DND-41 (cell line): Measurements from ENCODE around the gene GLT6D1.
"Not testable (repeated sequence)": the region's sequence is repeated elsewhere in the genome, so short reads cannot be mapped to it uniquely, and the experiment has no call there.

Experiments
- ATAC-seq: fragments of 200-7000 bp; cut with Tn5 transposase; 3 replicates; pipeline ENCODE4 v1.9.1; 2021; ENCODE audit warnings: low read depth; ENCODE audit not compliant: insufficient read depth
- DNase-seq: peaks from one replicate; pipeline ENCODE4 v3.0.0-alpha.2; 2020
- H2AFZ ChIP-seq: 2 replicates; pipeline ENCODE4 v1.6.0; 2012; ENCODE audit warnings: low read depth, low read length
- H3K27ac ChIP-seq: 2 replicates; pipeline ENCODE4 v1.5.1; 2012; ENCODE audit warnings: low read length, inconsistent platforms
- H3K27me3 ChIP-seq: fragments of 200-600 bp; sonication (generic); 2 replicates; pipeline ENCODE4 v1.6.0; 2012; ENCODE audit warnings: low read length, mild to moderate bottlenecking, inconsistent platforms; ENCODE audit not compliant: insufficient read depth, poor library complexity
- H3K36me3 ChIP-seq: 2 replicates; pipeline ENCODE4 v1.5.1; 2012; ENCODE audit warnings: low read length, inconsistent platforms; ENCODE audit not compliant: insufficient read depth
- H3K4me1 ChIP-seq: 2 replicates; pipeline ENCODE4 v1.5.1; 2012; ENCODE audit warnings: mild to moderate bottlenecking, low read length; ENCODE audit not compliant: insufficient read depth
- H3K4me2 ChIP-seq: 2 replicates; pipeline ENCODE4 v1.6.0; 2012; ENCODE audit warnings: mild to moderate bottlenecking, moderate library complexity, low read length, inconsistent platforms; ENCODE audit not compliant: insufficient read depth
- H3K4me3 ChIP-seq, 2 experiments: fragments of 200-600 bp in 1 of 2; shearing (Covaris generic) in 1 of 2; 2 replicates each; pipeline ENCODE4 v1.5.1; 2012 to 2016; ENCODE audit warnings: inconsistent platforms in 2 of 2, low read length in 2 of 2, mild to moderate bottlenecking in 2 of 2, low read depth in 1 of 2, moderate library complexity in 1 of 2
- H3K79me2 ChIP-seq: 2 replicates; pipeline ENCODE4 v1.6.0; 2012; ENCODE audit warnings: low read length, inconsistent platforms; ENCODE audit not compliant: insufficient read depth
- H3K9ac ChIP-seq: 2 replicates; pipeline ENCODE4 v1.6.0; 2012; ENCODE audit warnings: low read depth, mild to moderate bottlenecking, inconsistent platforms, low read length, moderate library complexity
- H3K9me3 ChIP-seq: 2 replicates; pipeline ENCODE4 v1.5.1; 2012; ENCODE audit warnings: low read length, moderate library complexity, mild to moderate bottlenecking, inconsistent platforms; ENCODE audit not compliant: insufficient read depth, severe bottlenecking
- H4K20me1 ChIP-seq: 2 replicates; pipeline ENCODE4 v1.6.0; 2012; ENCODE audit warnings: low read length; ENCODE audit not compliant: insufficient read depth
- EZH2 ChIP-seq: IDR thresholded peaks from 3 replicates; pipeline ENCODE4 v1.6.1; 2012; ENCODE audit warnings: borderline replicate concordance, low read depth, mild to moderate bottlenecking, moderate library complexity, low read length, inconsistent platforms; ENCODE audit not compliant: severe bottlenecking
- TF ChIP-seq, protein P1 (sequence below): IDR thresholded peaks from 2 replicates; pipeline ENCODE4 v1.5.1; 2012; ENCODE audit warnings: borderline replicate concordance, low read length, moderate library complexity, mild to moderate bottlenecking; ENCODE audit not compliant: poor library complexity, severe bottlenecking; ENCODE audit errors: extremely low read depth

Gene GLT6D1

DNA sequence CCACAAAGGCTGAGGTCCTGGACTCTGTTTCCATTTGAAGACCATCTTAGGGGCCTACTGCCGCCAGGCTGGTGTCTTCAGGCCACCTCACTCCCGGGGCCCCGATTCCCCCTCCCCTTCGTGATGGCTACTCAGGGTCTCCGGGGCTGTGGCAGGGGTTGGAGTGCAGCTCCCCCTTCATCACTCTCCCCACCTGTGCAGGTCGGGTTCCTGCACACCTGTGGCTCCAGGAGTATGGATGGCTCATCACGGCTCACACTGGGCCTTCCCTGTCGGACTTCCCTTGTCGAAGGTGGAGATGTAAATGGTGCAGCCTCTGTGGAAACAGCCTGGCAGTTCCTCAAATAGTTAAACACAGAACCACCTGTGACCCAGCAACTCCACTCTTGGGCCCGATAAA, 35.6 kb upstream of the GLT6D1 start:
- Histone ChIP-seq H3K9me3 (no peaks in the 10 kb centered on the region), H3K36me3 (no peaks in the 10 kb centered on the region), H3K27ac (no peak overlapping the region), H3K27me3 (no peaks in the 10 kb centered on the region), H3K79me2 (no peaks in the 10 kb centered on the region), H3K4me1 (no peaks in the 10 kb centered on the region), H2AFZ (no peak overlapping the region), H3K4me3 (no peak overlapping the region), H4K20me1 (no peaks in the 10 kb centered on the region), H3K4me2 (no peak overlapping the region), H3K9ac (no peak overlapping the region)
- no peak for ATAC-seq
- no peak for DNase-seq
- TF ChIP-seq, protein P1, sequence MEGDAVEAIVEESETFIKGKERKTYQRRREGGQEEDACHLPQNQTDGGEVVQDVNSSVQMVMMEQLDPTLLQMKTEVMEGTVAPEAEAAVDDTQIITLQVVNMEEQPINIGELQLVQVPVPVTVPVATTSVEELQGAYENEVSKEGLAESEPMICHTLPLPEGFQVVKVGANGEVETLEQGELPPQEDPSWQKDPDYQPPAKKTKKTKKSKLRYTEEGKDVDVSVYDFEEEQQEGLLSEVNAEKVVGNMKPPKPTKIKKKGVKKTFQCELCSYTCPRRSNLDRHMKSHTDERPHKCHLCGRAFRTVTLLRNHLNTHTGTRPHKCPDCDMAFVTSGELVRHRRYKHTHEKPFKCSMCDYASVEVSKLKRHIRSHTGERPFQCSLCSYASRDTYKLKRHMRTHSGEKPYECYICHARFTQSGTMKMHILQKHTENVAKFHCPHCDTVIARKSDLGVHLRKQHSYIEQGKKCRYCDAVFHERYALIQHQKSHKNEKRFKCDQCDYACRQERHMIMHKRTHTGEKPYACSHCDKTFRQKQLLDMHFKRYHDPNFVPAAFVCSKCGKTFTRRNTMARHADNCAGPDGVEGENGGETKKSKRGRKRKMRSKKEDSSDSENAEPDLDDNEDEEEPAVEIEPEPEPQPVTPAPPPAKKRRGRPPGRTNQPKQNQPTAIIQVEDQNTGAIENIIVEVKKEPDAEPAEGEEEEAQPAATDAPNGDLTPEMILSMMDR = no peak
- TF ChIP-seq EZH2 = no peak

DNA sequence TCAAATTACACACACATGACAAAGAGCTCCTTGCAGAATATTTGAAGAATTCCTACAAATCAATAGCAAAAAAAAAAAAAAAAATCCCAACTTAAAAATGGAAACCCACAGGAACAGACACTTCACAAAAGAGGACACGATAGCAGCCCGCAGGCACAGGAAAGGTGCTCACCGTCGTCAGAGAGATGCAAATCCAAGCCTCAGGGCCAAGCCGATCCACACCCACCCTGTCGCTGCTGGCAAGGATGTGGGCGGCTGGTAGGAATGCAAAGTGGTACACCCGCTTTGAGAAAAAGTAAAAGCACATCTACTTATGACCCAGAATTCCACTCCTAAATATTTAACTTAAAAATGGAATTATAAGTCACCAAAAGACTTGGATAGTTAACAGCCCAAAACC, 34.6 kb upstream of the GLT6D1 start:
- Histone ChIP-seq H3K36me3 (no peaks in the 10 kb centered on the region), H3K27ac (no peak overlapping the region), H2AFZ (no peak overlapping the region), H3K9me3 (no peaks in the 10 kb centered on the region), H3K4me1 (no peaks in the 10 kb centered on the region), H3K4me2 (no peak overlapping the region), H3K9ac (no peak overlapping the region), H4K20me1 (no peaks in the 10 kb centered on the region), H3K79me2 (no peaks in the 10 kb centered on the region), H3K27me3 (no peaks in the 10 kb centered on the region), H3K4me3 (no peak overlapping the region)
- TF ChIP-seq, protein P1 = no peak
- TF ChIP-seq EZH2 = no peak
- no peak for ATAC-seq
- DNase-seq = no peak

DNA sequence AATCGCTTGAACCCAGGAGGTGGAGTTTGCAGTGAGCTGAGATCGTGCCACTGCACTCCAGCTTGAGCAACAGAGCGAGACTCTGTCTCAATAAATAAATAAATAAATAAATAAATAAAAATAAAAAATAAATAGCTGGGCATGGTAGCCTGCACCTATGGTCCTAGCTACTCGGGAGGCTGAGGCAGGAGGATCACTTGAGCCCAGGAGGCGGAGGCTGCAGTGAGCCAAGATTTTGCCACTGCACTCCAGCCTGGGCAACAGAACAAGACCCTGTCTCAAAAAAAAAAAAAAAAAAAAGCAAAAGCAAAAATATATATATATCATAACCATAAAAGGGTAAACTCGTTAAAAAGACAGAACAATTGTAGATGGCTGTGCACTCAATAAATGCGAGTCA, 33.4 kb upstream of the GLT6D1 start:
- H2AFZ ChIP-seq, DNase-seq, H4K20me1 ChIP-seq, ATAC-seq, H3K4me1 ChIP-seq, H3K4me2 ChIP-seq, H3K79me2 ChIP-seq, H3K27me3 ChIP-seq, H3K9me3 ChIP-seq, H3K4me3 ChIP-seq, H3K36me3 ChIP-seq, H3K27ac ChIP-seq, H3K9ac ChIP-seq: not testable (repeated sequence)

DNA sequence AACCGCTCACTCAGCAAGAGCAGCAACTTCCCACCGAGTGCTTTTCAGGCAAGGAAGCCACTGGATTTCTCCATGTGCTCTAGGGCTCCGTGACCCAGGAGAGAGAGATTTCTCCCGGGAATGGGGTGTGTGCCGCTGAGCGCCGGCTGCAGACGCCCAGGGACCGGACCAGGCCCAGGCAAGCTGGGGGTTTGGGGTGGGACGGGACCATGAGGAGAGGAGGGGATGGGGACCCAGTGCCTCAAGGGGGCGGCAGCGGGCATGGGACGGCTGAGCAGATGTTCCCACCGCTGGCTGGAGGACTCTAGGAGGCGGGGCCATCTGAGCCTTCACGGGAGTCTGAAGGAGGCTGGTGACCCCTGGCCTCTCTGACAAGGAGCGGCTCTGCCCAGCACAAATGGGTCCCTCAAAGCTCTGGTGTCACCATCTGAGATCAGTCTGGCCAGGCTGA, 32.3 kb upstream of the GLT6D1 start:
- no peaks in the 10 kb centered on the region for H3K27me3 ChIP-seq
- H3K36me3 ChIP-seq = no peaks in the 10 kb centered on the region
- H3K4me1 ChIP-seq = no peaks in the 10 kb centered on the region
- H3K27ac ChIP-seq = no peak overlapping the region
- TF ChIP-seq EZH2 = no peak
- TF ChIP-seq, protein P1 = no peak
- H3K9ac ChIP-seq = no peak overlapping the region
- H3K79me2 ChIP-seq = no peaks in the 10 kb centered on the region
- no peak overlapping the region for H3K4me3 ChIP-seq
- no peak for DNase-seq
- ATAC-seq = no peak
- H2AFZ ChIP-seq = no peak overlapping the region
- H3K9me3 ChIP-seq = no peaks in the 10 kb centered on the region
- no peak overlapping the region for H3K4me2 ChIP-seq
- no peaks in the 10 kb centered on the region for H4K20me1 ChIP-seq
